RWPE1 (cell line): ENCODE data around the gene SESN3.
"Not testable (repeated sequence)": the region's sequence is repeated elsewhere in the genome, so short reads cannot be mapped to it uniquely, and the experiment has no call there.

Experiments used
- CTCF ChIA-PET: fragments of 350-600 bp; sonication (Branson Sonifier 250); formaldehyde crosslinking; extraction: SDS; loops from one replicate; lab custom pipeline; 2021; lab: Yijun Ruan, JAX
- POLR2A ChIA-PET: fragments of 400-600 bp; formaldehyde crosslinking; extraction: SDS; loops from one replicate; lab custom pipeline; 2020; ENCODE audit warnings: antibody characterized with exemption; ENCODE audit not compliant: low non-redundant PET; lab: Yijun Ruan, JAX
- DNase-seq: peaks from one replicate; pipeline ENCODE4 v3.0.0; 2012; ENCODE audit warnings: low spot score
- H3K27ac ChIP-seq: fragments of 450-650 bp; 2 replicates; pipeline ENCODE4 v1.5.1; 2017
- CTCF ChIP-seq: fragments of 450-650 bp; conservative IDR thresholded peaks from 2 replicates; pipeline ENCODE4 v1.5.1; 2017; ENCODE audit warnings: low read depth, mild to moderate bottlenecking

The SESN3 gene

GRCh38 chr11:95137299-95137698 is 93.7 kb downstream of the SESN3 start:
- no peak overlapping the region for H3K27ac ChIP-seq
- TF ChIP-seq CTCF, result no peak
- CTCF ChIA-PET, result no interaction called here
- no peak for DNase-seq
- POLR2A ChIA-PET, result no interaction called here

GRCh38 chr11:95136747-95137146 is 94.3 kb downstream of the SESN3 start:
- CTCF ChIA-PET, POLR2A ChIA-PET, H3K27ac ChIP-seq, DNase-seq: not testable (repeated sequence)

GRCh38 chr11:95135880-95136279 is 95.1 kb downstream of the SESN3 start:
- no peak for TF ChIP-seq CTCF
- CTCF ChIA-PET, result no interaction called here
- H3K27ac ChIP-seq, result peak overlapping the region; percentile 72
- POLR2A ChIA-PET, result interaction anchor here (0.6 kb wide), 1 partner anchor 935 kb away, joined by 3 read pairs; no protein-coding TSS in a partner anchor
- no peak for DNase-seq

- ChIA-PET POLR2A (no interaction called here), CTCF (interaction anchor here (0.6 kb wide), 1 partner anchor 165 kb away, joined by 3 read pairs; no protein-coding TSS in a partner anchor)
- DNase-seq, result no peak
- peak overlapping the region; percentile 83 for H3K27ac ChIP-seq
- TF ChIP-seq CTCF, result no peak
Measured at GRCh38 chr11:95135155-95135554, 95.8 kb downstream of the SESN3 start.

- CTCF ChIA-PET, result interaction anchor here (0.6 kb wide), 1 partner anchor 164 kb away, joined by 3 read pairs; no protein-coding TSS in a partner anchor
- H3K27ac ChIP-seq, result peak overlapping the region; percentile 83
- POLR2A ChIA-PET, result no interaction called here
- no peak for TF ChIP-seq CTCF
- peak; percentile 93 for DNase-seq
Measured at GRCh38 chr11:95134491-95134890, 96.5 kb downstream of the SESN3 start.

- ChIA-PET CTCF (no interaction called here), POLR2A (no interaction called here)
- H3K27ac ChIP-seq, result no peak overlapping the region
- no peak for TF ChIP-seq CTCF
- no peak for DNase-seq
Measured at GRCh38 chr11:95132956-95133355, 98.0 kb downstream of the SESN3 start.

GRCh38 chr11:95128602-95129001 is 102.4 kb downstream of the SESN3 start:
- no peak overlapping the region for H3K27ac ChIP-seq
- no peak for DNase-seq
- POLR2A ChIA-PET, result no interaction called here
- CTCF ChIA-PET, result interaction anchor here (0.6 kb wide), 1 partner anchor 779 kb away, joined by 3 read pairs; no protein-coding TSS in a partner anchor
- no peak for TF ChIP-seq CTCF
